Muscle layer of colon (tissue), 2 donors: Measurements from ENCODE around the gene LRFN2.

Experiments used
- H3K27ac ChIP-seq: one replicate; pipeline ENCODE4 v1.7.0; 2013; ENCODE audit warnings: low read depth, mild to moderate bottlenecking, low read length, moderate library complexity
- H3K27me3 ChIP-seq, 2 donors: one replicate each; pipeline ENCODE4 v1.7.0; 2013; ENCODE audit warnings: low read length in 2 of 2, mild to moderate bottlenecking in 2 of 2; ENCODE audit not compliant: insufficient read depth in 2 of 2, control insufficient read depth in 1 of 2
- H3K36me3 ChIP-seq: one replicate; pipeline ENCODE4 v1.7.0; 2013; ENCODE audit warnings: mild to moderate bottlenecking, low read length; ENCODE audit not compliant: insufficient read depth
- H3K4me1 ChIP-seq: one replicate; pipeline ENCODE4 v1.7.0; 2013; ENCODE audit warnings: mild to moderate bottlenecking, low read length; ENCODE audit not compliant: insufficient read depth
- H3K4me3 ChIP-seq, 2 donors: one replicate each; pipeline ENCODE4 v1.7.0; 2013; ENCODE audit warnings: low read length in 2 of 2, low read depth in 1 of 2, mild to moderate bottlenecking in 1 of 2, moderate library complexity in 1 of 2
- H3K9ac ChIP-seq: one replicate; pipeline ENCODE4 v1.7.0; 2013; ENCODE audit warnings: low read length
- H3K9me3 ChIP-seq: one replicate; pipeline ENCODE4 v1.7.0; 2013; ENCODE audit warnings: mild to moderate bottlenecking, low read length
- donor health status: abdominal sarcoma.
- donor health status: Adenocarcinoma of cecum.

The LRFN2 gene

GRCh38 chr6:40358473-40359460 lies 228.4 kb downstream of the LRFN2 start:
- Histone ChIP-seq H3K9me3 (no peaks in the 10 kb centered on the region), H3K4me1 (no peaks in the 10 kb centered on the region), H3K27me3 (no peaks in the 10 kb centered on the region), H3K4me3 (no peak overlapping the region), H3K36me3 (no peaks in the 10 kb centered on the region), H3K27ac (no peak overlapping the region), H3K9ac (no peak overlapping the region)

DNA sequence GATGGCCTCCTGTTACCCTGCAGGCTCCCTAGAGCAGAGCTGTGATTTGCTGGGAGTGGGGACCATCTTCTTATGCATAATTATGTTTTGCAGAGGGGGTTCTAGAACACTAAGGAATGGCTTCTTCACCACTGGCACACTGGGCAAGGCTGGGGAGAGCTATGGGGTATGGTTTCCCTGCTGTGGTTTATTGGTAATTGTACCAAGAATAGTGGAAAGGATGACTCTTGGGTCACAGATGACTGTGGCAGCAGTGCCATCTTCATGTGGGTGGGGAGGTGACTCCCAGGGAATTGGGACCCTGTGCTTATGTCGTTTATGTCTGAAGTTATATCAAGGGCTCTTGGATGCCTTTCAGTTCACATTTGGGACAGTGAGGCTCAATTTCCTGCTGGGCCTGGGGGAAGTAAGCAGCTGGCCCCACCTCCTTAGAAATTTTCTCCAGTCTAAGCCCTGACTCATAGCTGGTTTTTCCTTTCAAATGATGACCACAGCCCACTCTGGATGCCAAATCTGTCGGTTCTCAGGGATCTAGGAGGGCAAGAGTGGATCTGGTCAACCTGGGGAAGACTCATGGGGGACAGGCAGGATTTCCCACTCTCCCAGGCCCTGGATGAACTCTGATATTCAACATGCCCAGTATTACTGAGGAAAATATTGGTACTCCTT lies 230.8 kb downstream of the LRFN2 start:
- no peaks in the 10 kb centered on the region for H3K4me1 ChIP-seq
- H3K36me3 ChIP-seq, result no peaks in the 10 kb centered on the region
- no peaks in the 10 kb centered on the region for H3K9me3 ChIP-seq
- H3K4me3 ChIP-seq, result no peak overlapping the region
- H3K27ac ChIP-seq, result no peak overlapping the region
- H3K27me3 ChIP-seq, result no peaks in the 10 kb centered on the region
- no peak overlapping the region for H3K9ac ChIP-seq

- Histone ChIP-seq H3K27me3 (no peaks in the 10 kb centered on the region), H3K9ac (no peak overlapping the region), H3K27ac (no peak overlapping the region), H3K4me1 (no peaks in the 10 kb centered on the region), H3K4me3 (no peak overlapping the region), H3K9me3 (no peaks in the 10 kb centered on the region), H3K36me3 (no peaks in the 10 kb centered on the region)
Measured at GRCh38 chr6:40355532-40355931, 231.6 kb downstream of the LRFN2 start.

DNA sequence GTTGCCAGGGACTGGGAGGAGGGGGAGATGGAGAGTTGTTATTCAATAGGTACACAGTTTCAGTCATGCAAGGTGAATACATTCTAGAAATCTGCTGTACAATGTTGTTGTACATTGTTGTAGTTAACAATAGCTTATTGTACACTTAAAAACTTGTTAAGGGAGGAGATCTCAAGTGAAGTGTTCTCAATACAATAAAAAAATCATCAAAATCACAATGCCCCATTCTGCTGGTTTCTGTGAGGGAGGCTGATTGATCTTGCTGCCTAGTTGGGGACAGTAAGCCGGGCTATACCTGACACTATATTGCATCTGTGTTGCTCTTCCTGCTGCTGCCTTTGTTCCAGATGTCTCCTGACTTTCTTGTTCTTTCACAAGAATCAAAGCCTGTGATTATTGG lies 232.1 kb downstream of the LRFN2 start:
- Histone ChIP-seq H3K27me3 (no peaks in the 10 kb centered on the region), H3K9me3 (no peaks in the 10 kb centered on the region), H3K9ac (no peak overlapping the region), H3K4me3 (no peak overlapping the region), H3K36me3 (no peaks in the 10 kb centered on the region), H3K4me1 (no peaks in the 10 kb centered on the region), H3K27ac (no peak overlapping the region)

GRCh38 chr6:40353967-40354452 lies 233.2 kb downstream of the LRFN2 start:
- Histone ChIP-seq H3K27me3 (no peaks in the 10 kb centered on the region), H3K4me1 (no peaks in the 10 kb centered on the region), H3K9ac (no peak overlapping the region), H3K36me3 (no peaks in the 10 kb centered on the region), H3K9me3 (no peaks in the 10 kb centered on the region), H3K27ac (no peak overlapping the region), H3K4me3 (no peak overlapping the region)

DNA sequence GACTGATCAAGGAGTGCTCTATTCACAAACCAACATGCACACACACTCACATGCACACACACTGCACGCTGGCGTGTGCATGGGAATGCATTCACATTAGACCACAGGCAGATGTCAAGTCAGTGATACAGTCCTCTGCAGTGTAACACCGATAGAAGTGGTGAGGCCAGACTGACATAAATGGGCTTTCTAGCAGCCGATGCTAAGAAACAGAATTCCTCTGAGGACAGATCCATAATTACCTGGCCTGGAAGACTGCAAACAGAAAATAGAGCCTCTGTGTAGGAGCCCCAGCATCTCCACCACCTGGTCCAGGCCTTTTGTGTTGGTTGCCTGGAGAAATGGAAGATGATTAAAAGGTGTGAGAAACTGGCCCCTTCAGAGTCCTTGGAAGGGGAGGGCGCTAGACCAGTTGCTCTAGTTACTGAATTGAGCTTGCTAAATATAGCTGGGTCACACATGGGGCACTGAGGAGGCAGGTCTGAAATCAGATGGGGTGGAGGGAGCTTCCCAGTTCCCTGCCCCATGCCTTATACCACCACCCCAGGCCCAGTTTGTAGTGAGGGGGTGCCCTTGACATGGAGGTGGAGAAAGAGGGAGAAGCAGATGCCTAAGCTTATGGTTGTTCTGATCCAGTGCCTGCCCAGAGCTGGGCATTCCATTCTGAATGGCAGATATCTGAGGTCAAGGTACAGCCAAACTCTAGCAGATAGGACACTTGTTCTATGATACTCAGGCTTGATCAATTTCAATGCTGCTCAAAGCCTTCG lies 233.8 kb downstream of the LRFN2 start:
- no peaks in the 10 kb centered on the region for H3K27me3 ChIP-seq
- no peaks in the 10 kb centered on the region for H3K9me3 ChIP-seq
- no peaks in the 10 kb centered on the region for H3K36me3 ChIP-seq
- no peaks in the 10 kb centered on the region for H3K4me1 ChIP-seq
- H3K9ac ChIP-seq, result no peak overlapping the region
- no peak overlapping the region for H3K4me3 ChIP-seq
- H3K27ac ChIP-seq, result no peak overlapping the region

- no peaks in the 10 kb centered on the region for H3K36me3 ChIP-seq
- H3K27ac ChIP-seq, result no peak overlapping the region
- no peak overlapping the region for H3K4me3 ChIP-seq
- H3K27me3 ChIP-seq, result peaks cover 0 to 5% of the 10 kb centered on the region in 2 donors
- no peaks in the 10 kb centered on the region for H3K4me1 ChIP-seq
- H3K9ac ChIP-seq, result no peak overlapping the region
- no peaks in the 10 kb centered on the region for H3K9me3 ChIP-seq
Measured at GRCh38 chr6:40352527-40353170, 234.5 kb downstream of the LRFN2 start.

DNA sequence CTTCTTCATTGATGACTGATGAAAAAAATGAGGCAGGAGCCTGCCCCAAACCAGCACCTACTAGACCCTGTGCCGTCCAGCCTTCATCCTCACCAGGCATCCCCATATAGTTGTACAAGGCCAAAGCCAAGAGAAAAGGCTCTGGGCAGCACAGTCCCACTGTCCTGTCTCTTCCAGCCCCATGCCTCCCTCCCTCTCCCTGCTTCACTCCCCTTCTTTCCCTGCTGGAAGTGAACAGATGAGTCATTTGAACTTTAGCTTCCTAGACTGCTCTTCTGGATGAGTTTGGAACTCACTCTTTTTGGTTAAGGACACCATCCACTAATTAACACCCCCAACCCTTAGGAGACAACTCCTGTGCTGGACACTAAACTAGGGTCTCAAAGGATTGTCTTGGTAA lies 235.2 kb downstream of the LRFN2 start:
- no peaks in the 10 kb centered on the region for H3K4me1 ChIP-seq
- no peak overlapping the region for H3K4me3 ChIP-seq
- H3K27ac ChIP-seq, result no peak overlapping the region
- no peaks in the 10 kb centered on the region for H3K9me3 ChIP-seq
- peaks cover 0 to 5% of the 10 kb centered on the region in 2 donors for H3K27me3 ChIP-seq
- H3K9ac ChIP-seq, result no peak overlapping the region
- no peaks in the 10 kb centered on the region for H3K36me3 ChIP-seq

GRCh38 chr6:40350747-40351217 lies 236.4 kb downstream of the LRFN2 start:
- Histone ChIP-seq H3K9ac (no peak overlapping the region), H3K9me3 (no peaks in the 10 kb centered on the region), H3K27me3 (peaks cover 0 to 5% of the 10 kb centered on the region in 2 donors), H3K4me1 (no peaks in the 10 kb centered on the region), H3K27ac (no peak overlapping the region), H3K36me3 (no peaks in the 10 kb centered on the region), H3K4me3 (no peak overlapping the region)

DNA sequence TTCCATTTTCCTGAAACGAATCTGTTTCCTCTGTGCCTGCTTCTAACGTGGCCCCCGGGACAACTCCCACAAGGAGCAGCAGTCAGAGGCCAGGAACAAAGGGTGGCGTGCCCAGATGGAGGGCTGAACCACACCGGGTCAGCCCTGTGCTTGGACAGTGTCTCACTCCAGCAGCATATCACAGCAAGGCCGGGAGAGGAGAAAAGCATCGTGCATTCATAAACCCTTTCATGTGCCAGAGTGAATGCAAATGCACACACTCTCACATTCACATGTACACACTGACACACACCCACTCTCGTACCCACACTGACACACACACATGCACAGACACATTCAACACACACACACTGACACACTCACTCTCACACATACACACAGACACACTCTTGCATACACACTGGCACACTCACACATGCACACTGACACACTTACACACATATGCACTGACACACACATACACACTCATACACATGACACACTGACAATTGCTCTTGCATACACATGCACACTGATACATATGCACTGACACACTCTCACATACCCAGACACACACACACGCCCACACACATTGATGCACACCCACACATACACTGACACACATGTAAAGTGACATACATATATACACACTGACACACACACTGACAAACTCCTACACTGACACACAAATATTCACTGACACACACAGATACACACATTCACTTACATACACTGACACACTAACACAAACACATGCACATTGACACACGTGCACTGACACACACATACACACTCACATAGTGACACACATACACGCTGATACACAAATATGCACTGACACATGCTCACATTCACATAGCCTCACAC lies 237.0 kb downstream of the LRFN2 start:
- H3K9ac ChIP-seq, result no peak overlapping the region
- H3K9me3 ChIP-seq, result no peaks in the 10 kb centered on the region
- peaks cover 0 to 5% of the 10 kb centered on the region in 2 donors for H3K27me3 ChIP-seq
- no peaks in the 10 kb centered on the region for H3K4me1 ChIP-seq
- no peak overlapping the region for H3K27ac ChIP-seq
- no peak overlapping the region for H3K4me3 ChIP-seq
- no peaks in the 10 kb centered on the region for H3K36me3 ChIP-seq
